ENCODE results near the gene TNS4.

The TNS4 gene

GRCh38 chr17:40515011-40515410 is 13.6 kb upstream of the TNS4 start:
- FAIRE-seq = no peak

- no peak for FAIRE-seq
These were observed 12.8 kb upstream of the TNS4 start for GRCh38 chr17:40514013-40514875.

DNA sequence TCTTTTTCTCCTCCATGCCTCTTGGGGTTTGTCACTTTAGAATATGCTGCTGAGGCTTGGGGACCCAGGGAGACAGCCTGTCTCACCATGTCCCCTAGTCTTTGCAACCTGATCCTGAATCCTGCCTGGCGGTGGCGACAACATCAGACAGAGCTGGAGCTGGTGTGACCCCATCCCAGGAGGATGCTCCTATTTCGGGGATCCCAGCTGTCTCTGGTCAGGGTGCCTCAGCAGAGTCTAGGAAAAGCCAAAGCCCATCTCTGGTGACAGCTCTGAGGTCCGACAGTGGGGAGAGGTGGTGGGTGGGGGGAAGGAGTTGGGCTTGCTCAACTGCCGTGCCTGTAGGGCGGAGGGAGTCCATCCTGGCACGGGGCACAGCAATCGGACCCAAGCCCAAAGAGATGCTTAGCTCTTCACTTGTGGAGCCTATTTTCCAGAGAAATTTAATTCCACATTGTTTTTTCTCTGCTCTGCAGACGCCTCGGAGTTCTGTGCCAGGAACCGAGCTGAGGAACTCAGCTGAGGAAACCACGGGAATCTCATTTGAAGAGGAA is 10.3 kb upstream of the TNS4 start:
- no peak for FAIRE-seq

DNA sequence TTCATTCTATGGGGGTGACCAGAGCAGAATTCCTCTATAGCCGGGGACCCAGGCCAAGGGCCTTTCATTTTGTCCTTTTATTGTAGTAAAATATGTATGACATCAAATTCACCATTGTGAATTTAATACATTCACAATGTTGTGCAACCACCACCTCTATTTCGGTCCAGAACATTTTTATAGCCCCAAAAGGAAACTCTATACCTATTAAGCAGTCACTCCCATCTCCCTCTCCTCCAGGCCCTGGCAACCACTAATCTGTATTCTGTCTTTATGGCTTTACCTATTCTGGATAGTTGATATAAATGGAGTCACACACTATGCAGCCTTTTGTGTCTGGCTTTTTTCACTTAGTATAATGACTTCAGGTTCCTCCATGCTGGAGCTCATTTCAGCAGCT is 9.7 kb upstream of the TNS4 start:
- FAIRE-seq = no peak

- FAIRE-seq = no peak
These were observed 8.9 kb upstream of the TNS4 start for GRCh38 chr17:40510328-40510648.

GRCh38 chr17:40509626-40510327 is 8.4 kb upstream of the TNS4 start:
- FAIRE-seq = no peak

DNA sequence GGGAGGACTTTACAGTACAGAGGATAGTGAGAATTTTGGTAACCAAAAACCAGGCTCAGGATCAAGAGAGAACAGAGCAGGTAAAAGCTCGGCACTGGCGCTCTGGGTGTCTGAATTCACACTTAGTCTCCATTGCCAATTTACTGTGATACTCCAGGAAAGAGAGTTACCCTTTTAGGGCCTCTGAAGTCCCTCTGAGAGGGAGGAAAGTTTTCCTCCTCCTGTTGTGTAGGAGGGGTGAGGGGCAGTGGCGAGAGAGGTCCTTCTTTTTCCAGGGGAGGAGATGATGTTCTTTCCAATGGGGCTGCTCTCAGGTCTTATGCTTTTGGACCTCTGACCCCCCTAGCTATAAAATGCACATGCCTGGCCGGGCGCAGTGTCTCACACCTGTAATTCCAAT is 5.4 kb upstream of the TNS4 start:
- FAIRE-seq = no peak

GRCh38 chr17:40503154-40503553 is 1.7 kb upstream of the TNS4 start:
- FAIRE-seq = no peak

DNA sequence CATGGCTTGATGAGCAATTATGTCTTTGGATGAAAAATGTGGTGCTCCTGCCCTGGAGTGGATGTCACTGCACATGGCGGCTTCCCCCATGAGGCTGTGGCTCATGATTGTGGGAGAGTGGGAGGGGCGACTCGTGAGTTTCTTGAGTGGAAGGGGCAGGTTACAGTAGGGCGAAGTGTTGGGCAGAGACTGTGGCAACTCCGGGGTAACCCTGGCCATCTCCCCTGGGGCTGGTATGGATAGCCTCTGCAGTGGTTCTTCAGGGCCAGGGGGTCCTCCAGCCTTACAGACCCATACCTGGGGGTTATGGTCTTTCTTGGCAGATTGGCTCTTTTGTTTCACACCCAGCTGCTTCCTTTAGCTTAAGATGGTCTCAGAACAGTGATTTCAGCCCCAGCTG is 1.3 kb upstream of the TNS4 start:
- FAIRE-seq = no peak

- no peak for FAIRE-seq
These were observed 714 bp downstream of the TNS4 start for GRCh38 chr17:40500709-40501108.

DNA sequence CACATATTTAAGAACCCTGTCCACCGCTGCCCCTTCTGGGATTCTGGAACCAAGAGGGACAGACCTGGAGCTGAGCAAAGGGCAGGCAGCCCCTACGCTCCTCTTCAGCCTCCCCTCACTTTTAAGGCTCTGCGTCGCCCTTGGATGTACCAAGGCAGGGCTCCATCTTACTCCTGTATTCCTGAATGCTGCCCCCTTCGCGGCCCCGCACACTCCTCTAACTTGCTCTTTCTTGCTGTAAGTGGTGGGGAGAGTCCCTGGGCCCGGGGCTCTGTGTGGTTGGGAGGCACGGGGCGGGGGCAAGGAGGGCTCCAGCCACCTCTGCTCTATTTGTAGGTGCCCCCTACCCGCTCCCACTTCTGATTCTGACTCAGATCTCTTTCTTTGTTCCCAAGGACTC is 1.2 kb downstream of the TNS4 start:
- FAIRE-seq = no peak

DNA sequence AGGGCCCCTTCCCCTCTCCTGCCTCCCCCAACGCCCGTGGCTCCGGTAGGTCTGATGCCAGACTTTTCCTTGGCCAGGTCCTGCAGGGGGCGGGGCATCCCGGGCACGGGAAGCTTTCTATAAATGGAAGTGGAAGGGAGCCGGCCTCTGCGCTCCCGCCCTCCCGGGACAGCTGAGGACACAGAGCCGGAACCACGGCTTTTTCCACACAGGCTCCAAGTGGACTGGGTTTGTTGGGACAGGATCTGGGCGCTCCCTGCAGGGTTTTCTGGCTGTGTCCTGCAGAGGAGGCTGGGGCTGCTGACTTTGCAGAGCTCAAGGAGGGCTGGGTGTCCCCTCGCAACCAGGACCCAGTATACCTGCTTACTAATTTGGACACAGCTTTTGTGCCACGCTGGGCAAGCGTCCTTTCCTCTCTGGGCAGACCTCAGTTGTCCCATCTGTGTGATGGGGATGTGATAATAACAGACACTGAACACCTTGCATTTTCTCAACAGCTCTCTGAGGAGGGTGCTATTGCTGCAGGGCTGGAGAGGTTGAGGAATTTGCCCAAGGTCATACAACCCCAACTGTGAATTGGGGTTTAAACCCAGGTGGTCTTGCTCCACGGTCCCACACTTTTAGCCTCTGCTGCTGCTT is 1.8 kb downstream of the TNS4 start:
- FAIRE-seq = no peak

DNA sequence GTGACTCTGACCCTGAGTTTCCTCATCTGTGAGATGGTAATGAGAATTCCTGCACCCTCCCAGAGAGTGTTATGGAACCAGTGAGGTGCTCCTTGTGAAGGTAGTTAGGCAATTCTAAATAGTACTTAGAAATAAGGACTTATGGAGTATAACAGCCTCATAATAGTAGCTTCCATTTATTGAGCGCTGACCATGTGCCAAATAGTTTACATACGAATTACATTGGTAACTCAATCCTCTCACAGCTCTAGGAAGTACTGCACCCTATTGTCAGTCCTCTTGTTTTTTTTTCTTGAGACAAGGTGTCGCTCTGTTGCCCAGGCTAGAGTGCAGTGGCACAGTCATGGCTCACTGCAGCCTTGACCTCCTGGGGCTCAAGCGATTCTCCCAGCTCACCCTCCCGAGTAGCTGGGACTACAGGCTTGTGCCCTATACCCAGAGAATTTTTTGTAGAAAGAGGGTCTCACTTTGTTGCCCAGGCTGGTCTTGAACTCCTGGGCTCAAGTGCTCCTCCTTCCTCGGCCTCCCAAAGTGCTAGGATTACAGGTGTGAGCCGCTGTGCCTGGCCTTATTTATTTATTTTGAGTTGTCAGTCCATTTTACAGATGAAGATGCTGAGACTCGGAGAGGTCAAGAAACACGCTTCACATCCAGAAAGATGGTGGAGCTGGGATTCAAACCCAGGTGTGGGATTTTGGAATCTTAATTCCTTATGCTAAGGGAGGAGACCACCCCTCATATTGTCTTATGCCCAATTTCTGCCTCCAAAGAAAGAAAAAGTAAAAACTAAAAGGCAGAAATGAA is 2.9 kb downstream of the TNS4 start:
- no peak for FAIRE-seq

DNA sequence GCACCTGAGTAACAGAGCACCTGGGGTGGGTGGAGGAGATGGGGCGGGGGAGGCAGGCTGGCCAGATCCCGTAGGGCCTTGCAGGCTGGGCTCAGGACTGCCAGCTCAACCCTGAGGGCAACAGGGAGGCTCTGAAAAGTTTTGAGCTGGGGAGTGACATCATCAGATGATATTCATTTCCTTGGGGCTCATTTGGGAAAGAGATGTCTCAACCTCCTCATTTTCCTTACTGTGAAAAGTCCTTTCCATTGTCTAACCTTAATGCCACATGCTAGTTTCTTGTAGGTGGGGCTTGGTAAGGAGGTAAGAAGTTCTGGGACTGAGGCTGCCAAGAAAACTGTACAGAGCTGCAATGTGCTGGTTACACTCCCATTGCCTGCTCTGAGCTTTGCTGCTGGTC is 3.7 kb downstream of the TNS4 start:
- no peak for FAIRE-seq

GRCh38 chr17:40496634-40497420 is 4.6 kb downstream of the TNS4 start:
- no peak for FAIRE-seq

- FAIRE-seq = no peak
These were observed 5.3 kb downstream of the TNS4 start for GRCh38 chr17:40496170-40496569.

DNA sequence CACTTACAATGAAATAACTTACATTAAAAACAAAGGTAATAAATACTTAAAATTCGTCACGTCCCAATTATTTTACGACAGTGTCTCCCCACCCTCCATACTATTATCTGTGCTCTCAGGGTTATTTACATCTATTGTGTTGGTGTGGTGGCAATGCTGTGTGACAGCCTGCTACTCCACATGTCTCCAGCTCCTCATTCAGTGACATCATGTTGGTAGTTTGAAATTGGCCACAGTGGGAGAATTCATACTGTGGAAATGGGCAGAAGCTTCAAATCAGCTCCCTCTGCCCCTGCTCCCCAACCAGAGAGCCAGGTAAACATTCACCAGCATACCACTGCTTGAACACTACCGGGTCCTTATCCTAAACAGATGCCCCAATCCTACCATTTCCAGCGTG is 6.3 kb downstream of the TNS4 start:
- FAIRE-seq = no peak

GRCh38 chr17:40493697-40494096 is 7.7 kb downstream of the TNS4 start:
- FAIRE-seq = no peak

GRCh38 chr17:40491486-40491885 is 9.9 kb downstream of the TNS4 start:
- FAIRE-seq = no peak

DNA sequence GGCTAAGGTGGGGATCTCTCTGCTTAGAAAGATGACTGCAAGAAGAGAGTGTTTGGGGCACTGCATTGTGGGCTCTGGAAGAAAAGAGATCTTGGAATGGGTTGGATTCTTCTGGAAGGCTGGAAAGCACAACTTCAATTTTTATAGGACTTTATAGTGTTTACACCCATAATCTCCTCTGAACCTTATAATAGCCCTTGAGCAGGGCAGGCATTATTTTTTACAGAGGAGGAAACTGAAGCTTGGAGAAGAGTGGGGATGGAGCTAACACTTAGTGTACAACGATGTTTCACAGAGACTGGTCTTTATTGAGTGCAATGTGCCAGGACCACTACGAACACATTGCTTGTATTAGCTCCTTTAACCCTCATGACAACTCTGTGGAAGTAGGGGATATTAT is 10.4 kb downstream of the TNS4 start:
- FAIRE-seq = no peak

GRCh38 chr17:40490289-40490853 is 11.1 kb downstream of the TNS4 start:
- FAIRE-seq = no peak

Data from TTC549 (cell line).